Natural killer cell treated with Interleukin-12 subunit alpha and Interleukin-12 subunit beta and Interleukin-15 and Interleukin-18, amount 100 ng/mL, for 72 hours (primary cell): ENCODE data around the gene FLNB. TPM values are rescaled to one million over a fixed set of nuclear protein-coding genes. Genes with fewer than 3 reads are reported as not detected.
"Not testable (repeated sequence)": the region's sequence is repeated elsewhere in the genome, so short reads cannot be mapped to it uniquely, and the experiment has no call there.

Experiments
- ATAC-seq, 2 donors: fragments of 150-1000 bp; cut with Tn5 transposase in 1 of 2; sonication (Bioruptor Pico), chemical (Tn5 transposase) in 1 of 2; 2 replicates each; pipeline ENCODE4 v1.10.0; 2021
- DNase-seq: peaks from one replicate; pipeline ENCODE4 v3.0.0; 2022; ENCODE audit warnings: low spot score
- H3K27ac Mint-ChIP-seq, 2 donors: 1 replicate in 1 of 2; 2 replicates in 1 of 2; pipeline ENCODE4 v1.8.0; 2022; ENCODE audit warnings: mixed read lengths in 2 of 2, mild to moderate bottlenecking in 1 of 2, moderate library complexity in 1 of 2
- H3K27me3 Mint-ChIP-seq, 2 donors: 1 replicate in 1 of 2; 2 replicates in 1 of 2; pipeline ENCODE4 v1.8.0; 2022; ENCODE audit warnings: mixed read lengths in 2 of 2
- H3K36me3 Mint-ChIP-seq: one replicate; pipeline ENCODE4 v1.8.0; 2022; ENCODE audit warnings: mixed read lengths
- H3K4me1 Mint-ChIP-seq, 2 donors: 1 replicate in 1 of 2; 2 replicates in 1 of 2; pipeline ENCODE4 v1.8.0; 2022; ENCODE audit warnings: low read depth in 2 of 2, mixed read lengths in 2 of 2, mild to moderate bottlenecking in 1 of 2
- H3K4me3 Mint-ChIP-seq: one replicate; pipeline ENCODE4 v1.8.0; 2022; ENCODE audit warnings: mixed read lengths
- H3K9me3 Mint-ChIP-seq: 2 replicates; pipeline ENCODE4 v1.8.0; 2022; ENCODE audit warnings: mixed read lengths
- total RNA-seq, 2 donors: library from RNA; stranded (reverse); gene quantifications; one replicate each; pipeline ENCODE4 v1.2.3, GENCODE V29; 2022

Gene FLNB
- total RNA-seq, 2 donors from 2014 or later, result 5.9 to 15.4 TPM

DNA sequence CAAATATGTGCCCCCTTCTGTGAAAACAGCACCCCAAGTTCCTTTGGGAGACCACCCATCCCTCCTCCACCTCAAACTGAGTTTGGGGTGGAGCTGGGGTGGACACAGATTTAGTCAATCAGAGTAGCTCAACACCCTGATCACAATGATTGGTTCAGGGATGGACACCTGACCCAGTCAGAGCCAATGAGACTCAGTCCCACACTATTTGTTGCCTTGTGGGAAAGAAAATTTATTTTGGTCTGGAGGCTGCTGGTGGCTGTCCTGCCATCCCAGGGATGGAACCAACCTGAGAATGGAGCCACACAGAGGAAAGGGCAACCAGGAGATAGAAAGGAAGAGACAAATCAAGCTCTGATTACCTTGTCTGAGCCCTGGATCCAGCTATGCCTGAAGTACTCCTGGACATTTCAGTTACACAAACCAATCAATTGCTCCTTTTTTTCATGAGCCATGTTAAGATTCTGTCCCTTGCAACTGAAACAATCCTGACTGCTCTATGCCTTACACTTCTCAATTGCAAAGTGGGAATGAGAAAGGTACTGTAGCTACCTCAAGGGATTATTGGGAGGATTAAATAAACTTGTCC is 192.0 kb downstream of the FLNB start:
- no peak overlapping the region for H3K27ac Mint-ChIP-seq
- no peaks in the 10 kb centered on the region for H3K9me3 Mint-ChIP-seq
- H3K4me1 Mint-ChIP-seq, result peaks cover 0 to 3% of the 10 kb centered on the region in 2 donors
- H3K4me3 Mint-ChIP-seq, result no peak overlapping the region
- peaks cover 4 to 14% of the 10 kb centered on the region in 2 donors for H3K27me3 Mint-ChIP-seq
- DNase-seq, result no peak
- no peak for ATAC-seq
- no peaks in the 10 kb centered on the region for H3K36me3 Mint-ChIP-seq

DNA sequence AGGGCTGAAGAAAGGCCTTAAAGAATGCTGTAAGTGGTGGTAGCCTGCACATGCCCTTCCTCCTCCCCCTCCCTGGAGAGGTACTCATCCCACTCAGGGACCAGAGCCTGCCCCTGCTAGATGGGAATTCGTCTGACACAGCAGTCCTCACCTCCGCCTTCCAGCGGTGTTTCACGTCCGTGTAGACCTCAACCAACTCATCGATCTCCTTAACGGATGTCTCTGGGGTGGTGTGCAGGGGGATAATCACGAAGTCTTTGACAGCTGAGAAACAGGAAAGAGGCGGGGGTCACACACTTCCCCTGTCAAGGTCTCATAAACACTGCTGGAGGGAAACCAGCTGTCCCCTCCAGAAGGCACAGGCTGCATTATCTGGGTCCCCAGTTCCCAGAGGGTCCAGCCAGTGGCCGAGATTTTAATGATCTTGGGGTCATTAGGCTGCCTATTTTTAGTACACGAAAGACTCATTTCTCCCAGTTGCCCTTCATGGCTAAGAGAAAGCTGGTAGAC is 192.7 kb downstream of the FLNB start:
- Mint-ChIP-seq H3K27ac (no peak overlapping the region), H3K36me3 (no peaks in the 10 kb centered on the region), H3K4me1 (peaks cover 0 to 3% of the 10 kb centered on the region in 2 donors), H3K27me3 (peaks cover 4 to 14% of the 10 kb centered on the region in 2 donors), H3K4me3 (no peak overlapping the region), H3K9me3 (no peaks in the 10 kb centered on the region)
- no peak for DNase-seq
- ATAC-seq, result no peak

DNA sequence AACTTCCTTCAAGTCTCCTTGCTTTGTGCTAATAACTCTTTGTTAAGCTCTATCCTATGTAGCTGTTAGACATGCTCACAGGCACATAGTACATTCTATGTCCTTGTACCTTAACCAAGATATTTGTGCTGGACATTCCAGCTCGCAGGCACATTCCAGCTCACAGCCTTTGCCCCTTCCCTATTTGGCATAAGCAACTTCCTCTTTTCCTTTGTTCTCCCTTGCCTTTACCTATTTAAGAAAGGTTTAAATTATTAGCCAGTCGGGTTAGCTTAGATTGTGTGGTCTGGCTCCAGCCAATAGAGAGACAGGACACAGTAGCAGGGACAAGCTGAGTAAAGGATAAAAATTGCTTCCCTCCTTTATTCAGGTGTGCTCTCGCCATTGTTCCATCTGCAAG is 193.2 kb downstream of the FLNB start:
- not testable (repeated sequence) for H3K9me3 Mint-ChIP-seq, H3K4me3 Mint-ChIP-seq, DNase-seq, H3K27ac Mint-ChIP-seq, ATAC-seq, H3K36me3 Mint-ChIP-seq, H3K4me1 Mint-ChIP-seq
- peaks cover 6 to 14% of the 10 kb centered on the region in 2 donors for H3K27me3 Mint-ChIP-seq

DNA sequence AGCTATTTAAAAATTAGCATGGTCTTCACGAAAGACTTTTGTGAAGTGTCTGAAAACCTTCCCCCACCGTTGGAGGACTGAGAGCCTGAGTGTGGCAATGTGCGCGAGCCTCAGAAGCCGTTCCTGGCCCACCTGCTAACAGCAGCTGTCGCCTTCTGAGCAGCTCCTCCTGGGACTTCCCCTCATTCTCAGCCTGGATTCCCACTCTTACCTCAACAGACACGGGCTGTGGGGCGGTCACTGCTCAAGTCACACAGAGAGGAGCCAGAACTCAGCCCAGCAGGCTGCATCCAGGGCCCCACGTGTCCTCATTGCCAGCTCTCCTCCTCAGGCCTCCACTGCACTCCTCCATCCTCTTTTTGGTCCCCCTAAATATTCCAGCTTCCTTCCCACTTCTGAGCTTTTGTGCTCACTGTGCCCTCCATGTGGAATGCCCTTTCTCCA is 194.7 kb downstream of the FLNB start:
- Mint-ChIP-seq H3K36me3 (no peaks in the 10 kb centered on the region), H3K4me3 (no peak overlapping the region), H3K9me3 (no peaks in the 10 kb centered on the region), H3K27me3 (peaks cover 8 to 19% of the 10 kb centered on the region in 2 donors), H3K4me1 (peaks cover 0 to 3% of the 10 kb centered on the region in 2 donors), H3K27ac (no peak overlapping the region)
- no peak for DNase-seq
- peak in 1 of 2 donors; percentile 29 for ATAC-seq

DNA sequence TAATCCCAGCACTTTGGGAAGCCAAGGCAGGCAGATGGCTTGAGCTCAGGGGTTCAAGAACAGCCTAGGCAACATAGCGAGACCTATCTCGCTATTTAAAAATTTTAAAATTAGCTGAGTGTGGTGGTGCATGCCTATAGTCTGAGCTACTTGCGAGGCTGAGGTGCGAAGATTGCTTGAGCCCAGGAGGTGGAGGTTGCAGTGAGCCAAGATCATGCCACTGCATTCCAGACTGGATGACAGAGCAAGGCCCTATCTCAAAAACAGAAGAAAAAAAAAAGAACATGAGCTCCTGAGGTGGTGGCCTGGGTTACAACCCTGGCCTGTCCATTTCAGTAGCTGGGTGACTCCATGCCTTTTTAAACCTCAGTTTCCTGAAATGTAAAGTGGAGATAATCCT is 195.3 kb downstream of the FLNB start:
- DNase-seq (no peak), ATAC-seq (no peak)
- Mint-ChIP-seq H3K9me3 (no peaks in the 10 kb centered on the region), H3K27me3 (peaks cover 10 to 21% of the 10 kb centered on the region in 2 donors), H3K27ac (no peak overlapping the region), H3K4me1 (peaks cover 0 to 3% of the 10 kb centered on the region in 2 donors), H3K4me3 (no peak overlapping the region), H3K36me3 (no peaks in the 10 kb centered on the region)

DNA sequence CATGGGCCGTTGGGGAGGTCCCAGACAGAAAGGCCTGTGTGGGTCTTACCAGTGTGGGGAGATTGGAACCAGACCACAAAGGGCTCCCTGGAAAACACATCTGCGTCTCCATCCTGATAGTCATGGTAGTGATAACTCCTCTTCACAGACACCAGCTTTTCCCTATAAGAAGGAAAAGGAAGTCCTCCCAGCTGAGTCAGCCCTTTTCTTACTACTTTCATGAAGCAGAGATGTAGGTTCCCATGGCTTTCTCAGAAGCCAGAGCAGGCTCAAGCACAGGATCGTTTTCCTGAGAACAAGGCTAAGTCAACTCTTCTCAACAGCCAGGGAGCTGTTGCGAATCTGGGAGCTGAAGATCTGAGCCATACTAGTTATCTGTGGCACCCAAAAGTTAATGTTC is 196.5 kb downstream of the FLNB start:
- H3K36me3 Mint-ChIP-seq, result no peaks in the 10 kb centered on the region
- no peaks in the 10 kb centered on the region for H3K9me3 Mint-ChIP-seq
- H3K27ac Mint-ChIP-seq, result no peak overlapping the region
- peaks cover 0 to 3% of the 10 kb centered on the region in 2 donors for H3K4me1 Mint-ChIP-seq
- H3K4me3 Mint-ChIP-seq, result no peak overlapping the region
- DNase-seq, result no peak
- peaks cover 11 to 21% of the 10 kb centered on the region in 2 donors for H3K27me3 Mint-ChIP-seq
- ATAC-seq, result no peak

DNA sequence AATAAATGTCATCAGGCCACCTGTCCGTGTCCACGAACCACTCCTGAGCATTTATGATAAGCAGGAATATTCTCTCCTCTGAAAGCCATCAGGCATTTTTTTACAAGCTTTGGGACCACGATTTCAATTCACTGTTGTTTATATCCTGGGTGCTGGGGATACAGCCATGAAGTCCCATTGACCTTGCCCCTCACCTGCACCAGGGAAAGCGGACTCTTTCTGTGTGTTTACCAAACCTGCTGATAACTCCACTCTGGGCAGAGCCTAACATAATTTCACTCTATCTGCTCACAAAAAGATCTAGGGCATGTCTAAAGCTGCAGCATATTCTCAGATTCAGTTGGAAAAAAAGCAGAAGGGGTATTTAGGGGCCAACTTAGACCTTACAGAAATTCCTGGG is 197.8 kb downstream of the FLNB start:
- ATAC-seq (no peak), DNase-seq (no peak)
- peaks cover 0 to 3% of the 10 kb centered on the region in 2 donors for H3K4me1 Mint-ChIP-seq
- H3K27me3 Mint-ChIP-seq, result peaks cover 14 to 21% of the 10 kb centered on the region in 2 donors
- H3K4me3 Mint-ChIP-seq, result no peak overlapping the region
- no peaks in the 10 kb centered on the region for H3K36me3 Mint-ChIP-seq
- H3K9me3 Mint-ChIP-seq, result no peaks in the 10 kb centered on the region
- no peak overlapping the region for H3K27ac Mint-ChIP-seq

DNA sequence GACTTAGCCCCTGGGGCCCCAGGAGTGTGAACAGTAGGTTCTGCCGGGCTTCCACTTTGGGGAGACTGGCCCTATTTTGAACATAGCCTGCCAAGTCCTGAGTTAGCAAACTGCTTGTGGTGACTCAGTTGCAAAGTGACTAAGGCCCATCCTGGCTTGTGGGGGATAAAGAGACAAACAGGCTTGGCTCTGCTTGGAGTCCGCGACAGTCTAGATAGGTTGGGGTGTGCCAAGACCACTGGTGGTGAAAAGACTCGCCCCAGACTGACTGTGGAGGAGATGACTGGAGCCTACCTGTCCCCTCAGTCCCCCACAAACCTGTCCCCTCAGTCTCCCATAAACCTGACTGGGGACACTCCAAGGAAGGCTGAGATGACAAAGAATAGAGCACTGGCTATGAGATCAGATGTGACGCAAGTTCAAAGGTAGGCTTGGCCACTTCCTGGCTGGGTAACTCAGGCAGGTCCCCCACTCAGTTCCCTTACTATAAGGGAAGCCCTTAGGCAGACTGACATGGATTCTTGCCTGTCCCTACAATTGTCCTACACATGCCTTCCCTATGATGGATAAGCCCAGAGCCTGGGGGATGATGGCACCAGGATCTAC is 198.3 kb downstream of the FLNB start:
- no peaks in the 10 kb centered on the region for H3K9me3 Mint-ChIP-seq
- no peak overlapping the region for H3K27ac Mint-ChIP-seq
- H3K4me3 Mint-ChIP-seq, result no peak overlapping the region
- DNase-seq (no peak), ATAC-seq (peak; percentile 76 to 85)
- no peaks in the 10 kb centered on the region for H3K36me3 Mint-ChIP-seq
- peaks cover 14 to 19% of the 10 kb centered on the region in 2 donors for H3K27me3 Mint-ChIP-seq
- H3K4me1 Mint-ChIP-seq, result peaks cover 0 to 3% of the 10 kb centered on the region in 2 donors

DNA sequence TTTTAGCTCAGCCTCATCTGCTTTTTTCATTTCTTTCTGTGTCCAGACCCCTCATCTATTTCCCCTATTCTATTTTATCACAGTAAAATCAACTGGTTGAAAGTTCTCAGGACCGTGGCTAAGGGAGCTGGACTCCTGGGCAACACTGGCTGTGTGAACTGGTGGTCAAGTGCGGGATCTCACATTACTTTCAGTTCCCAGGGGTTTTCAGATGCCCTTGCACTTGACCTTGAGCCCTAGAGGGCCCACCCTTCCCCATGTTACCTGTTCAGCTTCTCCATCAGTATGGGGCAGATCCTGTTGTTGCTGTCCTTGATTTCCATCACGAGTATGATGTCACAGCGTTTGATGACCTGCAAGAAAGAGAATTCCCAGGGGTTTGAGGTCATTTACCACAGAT is 199.7 kb downstream of the FLNB start:
- no peak for ATAC-seq
- H3K4me3 Mint-ChIP-seq, result no peak overlapping the region
- H3K36me3 Mint-ChIP-seq, result no peaks in the 10 kb centered on the region
- H3K4me1 Mint-ChIP-seq, result peaks cover 0 to 3% of the 10 kb centered on the region in 2 donors
- no peaks in the 10 kb centered on the region for H3K9me3 Mint-ChIP-seq
- no peak overlapping the region for H3K27ac Mint-ChIP-seq
- peaks cover 13 to 14% of the 10 kb centered on the region in 2 donors for H3K27me3 Mint-ChIP-seq
- no peak for DNase-seq

DNA sequence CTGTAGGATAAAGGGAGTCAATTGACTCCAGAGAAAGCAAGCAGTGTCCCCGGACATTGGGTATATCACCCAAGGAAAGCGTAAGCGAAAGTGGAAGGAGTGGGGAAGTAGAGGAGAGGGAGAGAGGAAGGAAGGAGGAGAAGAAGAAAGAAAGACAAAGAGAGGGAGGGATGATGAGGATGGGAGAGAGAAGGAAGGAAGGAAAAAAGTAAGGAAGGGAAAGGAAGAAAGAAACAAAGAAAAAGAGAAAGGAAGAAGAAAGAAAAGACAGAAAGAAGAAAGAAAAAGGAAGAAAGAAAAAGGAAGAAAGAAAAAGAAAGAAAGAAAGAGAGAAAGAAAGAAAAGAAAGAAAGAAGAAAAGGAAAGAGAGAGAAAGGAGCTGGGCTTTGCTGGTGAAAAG is 201.7 kb downstream of the FLNB start:
- no peak overlapping the region for H3K27ac Mint-ChIP-seq
- no peak overlapping the region for H3K4me3 Mint-ChIP-seq
- H3K9me3 Mint-ChIP-seq, result no peaks in the 10 kb centered on the region
- ATAC-seq (no peak), DNase-seq (no peak)
- H3K27me3 Mint-ChIP-seq, result peaks cover 8 to 11% of the 10 kb centered on the region in 2 donors
- H3K4me1 Mint-ChIP-seq, result peaks cover 5 to 8% of the 10 kb centered on the region in 2 donors
- H3K36me3 Mint-ChIP-seq, result no peaks in the 10 kb centered on the region

DNA sequence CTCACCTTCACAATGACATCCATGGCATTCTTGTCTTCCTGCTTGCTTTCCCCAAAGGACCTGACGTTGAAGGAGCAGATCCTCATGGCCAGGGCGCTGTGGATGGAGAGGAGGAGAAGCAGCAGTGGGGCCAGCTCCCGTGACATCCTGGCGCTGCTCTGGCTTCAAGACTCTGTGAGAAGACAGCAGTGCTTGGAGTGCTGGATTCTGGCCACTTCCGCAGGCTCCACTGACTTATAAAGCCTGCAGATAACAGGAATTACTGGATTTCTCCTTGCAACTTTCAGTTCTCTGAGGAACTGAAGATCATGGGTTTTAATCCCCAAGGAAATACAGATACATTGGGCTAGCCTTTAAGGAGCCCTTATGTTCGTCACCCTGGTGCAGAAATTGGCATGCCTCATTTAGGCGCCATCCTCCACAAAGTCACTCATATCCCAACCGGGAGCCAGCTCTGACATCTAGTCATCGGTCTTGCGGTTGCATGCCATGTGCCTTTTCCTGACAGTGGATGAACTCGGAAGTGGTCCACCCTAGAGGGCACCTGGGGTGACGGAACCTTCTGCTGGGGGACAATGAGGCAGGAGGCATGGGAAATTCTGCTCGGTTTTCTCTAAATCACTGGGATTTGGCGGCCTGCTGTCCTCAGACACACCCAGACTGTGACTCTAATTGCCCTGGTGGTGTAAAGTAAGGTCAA is 202.7 kb downstream of the FLNB start, which contains the start of gene DNASE1L3:
Gene DNASE1L3, minus strand, starts transcription at position 212 of the 700 bp plus-strand sequence. Its CDS starts 66 bp downstream, at position 146.
- Mint-ChIP-seq H3K27me3 (peaks cover 8 to 10% of the 10 kb centered on the region in 2 donors), H3K4me1 (peaks cover 9 to 12% of the 10 kb centered on the region in 2 donors), H3K27ac (no peak within 1 kb of the TSS), H3K36me3 (no peaks in the 10 kb centered on the region), H3K9me3 (no peaks in the 10 kb centered on the region), H3K4me3 (no peak within 1 kb of the TSS)
- DNase-seq, result no peak
- ATAC-seq, result no peak

DNA sequence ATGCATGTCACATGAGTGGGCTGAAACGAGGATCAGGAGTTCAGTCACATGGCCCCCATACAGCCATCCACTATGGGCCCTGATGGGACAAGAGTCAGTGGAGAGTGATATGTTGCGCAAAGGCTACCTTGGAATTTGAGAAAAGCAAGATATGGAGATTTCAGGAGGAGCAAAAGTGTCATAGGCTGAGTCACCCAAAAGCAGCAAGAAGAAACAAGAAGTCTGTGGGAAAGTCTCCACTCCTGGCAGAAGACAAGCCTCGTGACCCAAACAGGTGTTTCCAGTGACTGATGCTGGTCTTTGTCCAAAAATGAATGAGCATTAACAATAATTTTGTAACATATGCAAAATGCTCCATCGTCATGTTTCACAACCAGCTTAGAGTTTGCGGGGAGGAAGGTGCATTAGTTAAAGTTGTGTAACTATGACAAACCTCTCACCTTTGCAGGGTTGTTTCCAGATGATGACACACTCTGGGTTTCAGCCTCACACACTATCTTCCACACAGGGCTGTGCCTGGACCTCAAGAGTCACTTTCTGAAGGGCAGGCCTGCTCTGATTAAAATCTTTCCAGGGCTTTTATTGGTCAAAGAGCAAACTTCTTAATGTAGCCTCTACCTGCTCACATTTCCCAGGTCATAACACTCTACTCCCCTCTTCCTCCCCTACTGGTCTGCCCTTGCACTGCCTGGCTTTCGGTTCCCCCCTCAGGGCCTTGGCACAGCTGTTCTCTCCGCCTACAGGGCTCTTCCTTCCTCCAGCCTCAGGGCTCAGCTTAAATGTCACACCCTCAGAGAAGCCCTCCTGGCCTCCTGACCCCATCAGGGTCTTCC is 206.5 kb downstream of the FLNB start:
- ATAC-seq (peak; percentile 89 to 92), DNase-seq (peak; percentile 65)
- peak overlapping the region; percentile 14 for H3K4me3 Mint-ChIP-seq
- H3K27ac Mint-ChIP-seq, result peak overlapping the region in 1 of 2 donors; percentile 1
- no peaks in the 10 kb centered on the region for H3K9me3 Mint-ChIP-seq
- H3K36me3 Mint-ChIP-seq, result no peaks in the 10 kb centered on the region
- peaks cover 21 to 31% of the 10 kb centered on the region in 2 donors for H3K4me1 Mint-ChIP-seq
- H3K27me3 Mint-ChIP-seq, result peaks cover 0 to 6% of the 10 kb centered on the region in 2 donors

DNA sequence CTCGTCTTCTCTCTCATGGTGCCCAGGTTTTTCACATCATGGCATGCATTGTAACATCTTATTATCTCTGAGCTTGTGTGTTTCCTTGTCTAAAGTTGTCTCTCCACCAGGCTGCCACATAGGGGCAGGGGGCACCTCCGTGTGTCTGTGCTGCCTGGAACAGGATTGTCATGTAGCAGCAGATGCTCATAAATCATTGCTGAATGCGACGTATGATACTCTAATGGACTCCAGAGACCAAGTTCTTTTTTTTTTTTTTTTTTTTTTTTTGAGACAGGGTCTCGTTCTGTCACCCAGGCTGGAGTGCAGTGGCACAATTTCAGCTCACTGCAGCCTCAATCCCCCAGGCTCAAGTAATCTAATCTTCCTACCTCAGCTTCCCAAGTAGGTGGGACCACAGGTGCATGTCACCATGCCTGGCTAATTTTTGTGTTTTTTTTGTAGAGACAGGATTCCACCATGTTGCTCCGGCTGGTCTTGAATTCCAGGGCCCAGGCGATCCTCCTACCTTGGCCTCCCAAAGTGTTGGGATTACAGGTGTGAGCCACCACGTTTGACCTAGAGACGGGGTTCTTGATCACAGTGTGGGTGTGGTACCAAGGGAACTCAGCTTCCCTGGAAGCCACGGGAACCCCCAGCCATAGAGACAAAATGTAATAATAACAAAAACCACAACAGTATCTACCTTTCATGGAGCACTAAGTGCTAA is 207.2 kb downstream of the FLNB start:
- DNase-seq (no peak), ATAC-seq (no peak)
- Mint-ChIP-seq H3K4me1 (peaks cover 21 to 31% of the 10 kb centered on the region in 2 donors), H3K27ac (peak overlapping the region in 1 of 2 donors; percentile 1), H3K4me3 (peak overlapping the region; percentile 14), H3K9me3 (no peaks in the 10 kb centered on the region), H3K27me3 (peaks cover 0 to 3% of the 10 kb centered on the region in 2 donors), H3K36me3 (no peaks in the 10 kb centered on the region)
